ENCODE results near the gene KLRG1. TPM values are rescaled to one million over a fixed set of nuclear protein-coding genes. Genes with fewer than 3 reads are reported as not detected.

The KLRG1 gene
- total RNA-seq, 2 donors from 2014 or later = 0.54 to 1.0 TPM

DNA sequence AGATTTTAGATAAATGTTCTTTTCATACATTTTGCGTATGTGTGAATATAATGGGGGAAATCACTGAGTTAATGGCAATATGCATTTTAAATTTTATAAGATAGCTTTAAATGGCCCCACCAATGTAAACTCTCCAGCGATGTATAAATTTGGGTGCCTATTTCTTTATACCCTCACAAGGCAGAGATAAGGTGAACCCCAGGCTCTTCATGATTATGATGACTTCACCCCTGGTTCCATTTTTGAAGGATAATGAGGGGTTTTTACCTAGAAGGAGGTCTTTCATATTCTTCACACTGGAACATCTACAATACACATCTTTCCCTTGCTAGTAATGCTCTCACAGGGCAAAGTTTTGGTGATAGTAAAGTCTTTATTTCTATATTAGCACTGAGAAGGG is 35.2 kb downstream of the KLRG1 start:
- Histone ChIP-seq H3K9me3 (no peaks in the 10 kb centered on the region), H3K4me1 (no peaks in the 10 kb centered on the region), H3K27me3 (no peaks in the 10 kb centered on the region), H3K9ac (ENCODE audit: low read depth in 2 of 2, low read length in 2 of 2) (no peak overlapping the region), H3K27ac (no peak overlapping the region), H3K36me3 (no peaks in the 10 kb centered on the region), H3K4me3 (no peak overlapping the region)
- intact Hi-C loops (cut with DNase I) = no loop called here
- no peak for DNase-seq
- TF ChIP-seq, protein P1, sequence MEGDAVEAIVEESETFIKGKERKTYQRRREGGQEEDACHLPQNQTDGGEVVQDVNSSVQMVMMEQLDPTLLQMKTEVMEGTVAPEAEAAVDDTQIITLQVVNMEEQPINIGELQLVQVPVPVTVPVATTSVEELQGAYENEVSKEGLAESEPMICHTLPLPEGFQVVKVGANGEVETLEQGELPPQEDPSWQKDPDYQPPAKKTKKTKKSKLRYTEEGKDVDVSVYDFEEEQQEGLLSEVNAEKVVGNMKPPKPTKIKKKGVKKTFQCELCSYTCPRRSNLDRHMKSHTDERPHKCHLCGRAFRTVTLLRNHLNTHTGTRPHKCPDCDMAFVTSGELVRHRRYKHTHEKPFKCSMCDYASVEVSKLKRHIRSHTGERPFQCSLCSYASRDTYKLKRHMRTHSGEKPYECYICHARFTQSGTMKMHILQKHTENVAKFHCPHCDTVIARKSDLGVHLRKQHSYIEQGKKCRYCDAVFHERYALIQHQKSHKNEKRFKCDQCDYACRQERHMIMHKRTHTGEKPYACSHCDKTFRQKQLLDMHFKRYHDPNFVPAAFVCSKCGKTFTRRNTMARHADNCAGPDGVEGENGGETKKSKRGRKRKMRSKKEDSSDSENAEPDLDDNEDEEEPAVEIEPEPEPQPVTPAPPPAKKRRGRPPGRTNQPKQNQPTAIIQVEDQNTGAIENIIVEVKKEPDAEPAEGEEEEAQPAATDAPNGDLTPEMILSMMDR (IDR thresholded peaks at IDR 0.05) = no peak

DNA sequence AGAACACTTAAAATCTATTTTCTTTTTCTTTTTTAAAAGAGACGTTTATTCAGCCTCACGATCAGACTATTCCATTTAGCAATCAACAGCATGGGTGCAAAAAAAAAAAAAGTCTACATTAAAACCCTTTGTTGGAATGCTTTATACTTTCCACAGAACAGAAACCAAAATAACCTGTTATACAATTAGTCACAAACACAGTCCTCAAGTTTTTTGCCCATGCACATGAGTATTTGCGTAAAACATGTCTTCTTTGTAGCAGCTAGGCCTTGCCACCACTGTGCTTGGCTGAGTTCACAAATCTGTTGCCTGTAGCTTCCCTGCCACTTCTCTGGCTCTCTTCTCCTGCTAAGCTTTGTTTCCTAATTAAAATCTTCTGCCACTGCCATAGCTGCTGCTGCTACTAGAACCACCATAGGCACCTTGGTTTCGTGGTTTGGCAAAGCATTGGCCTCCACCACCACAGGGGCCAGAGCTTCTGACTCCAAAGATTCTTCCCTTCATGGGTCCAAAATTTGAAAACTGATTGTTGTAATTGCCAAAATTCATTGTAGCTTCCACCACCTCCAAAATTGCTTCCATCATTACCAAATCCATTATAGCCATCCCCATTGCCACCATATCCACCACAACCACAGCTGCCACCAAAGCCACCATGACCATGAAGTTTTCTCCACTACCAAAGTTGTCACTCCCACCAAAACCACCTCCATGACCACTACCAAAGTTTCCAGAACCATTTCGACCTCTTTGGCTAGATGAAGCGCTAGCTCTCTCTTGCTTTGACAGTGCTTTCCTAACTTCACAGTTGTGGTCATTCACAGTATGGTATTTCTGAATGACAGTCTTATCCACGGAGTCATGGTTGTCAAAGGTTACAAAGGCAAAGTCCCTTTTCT is 38.1 kb downstream of the KLRG1 start:
- no peak for DNase-seq
- no peaks in the 10 kb centered on the region for H3K4me1 ChIP-seq
- H3K9me3 ChIP-seq = no peaks in the 10 kb centered on the region
- H3K27me3 ChIP-seq = no peaks in the 10 kb centered on the region
- intact Hi-C loops (cut with DNase I) = no loop called here
- no peaks in the 10 kb centered on the region for H3K36me3 ChIP-seq
- no peak overlapping the region for H3K27ac ChIP-seq
- TF ChIP-seq, protein P1 (IDR thresholded peaks at IDR 0.05) = no peak
- no peak overlapping the region for H3K4me3 ChIP-seq
- H3K9ac ChIP-seq (ENCODE audit: low read depth in 2 of 2, low read length in 2 of 2) = no peak overlapping the region

DNA sequence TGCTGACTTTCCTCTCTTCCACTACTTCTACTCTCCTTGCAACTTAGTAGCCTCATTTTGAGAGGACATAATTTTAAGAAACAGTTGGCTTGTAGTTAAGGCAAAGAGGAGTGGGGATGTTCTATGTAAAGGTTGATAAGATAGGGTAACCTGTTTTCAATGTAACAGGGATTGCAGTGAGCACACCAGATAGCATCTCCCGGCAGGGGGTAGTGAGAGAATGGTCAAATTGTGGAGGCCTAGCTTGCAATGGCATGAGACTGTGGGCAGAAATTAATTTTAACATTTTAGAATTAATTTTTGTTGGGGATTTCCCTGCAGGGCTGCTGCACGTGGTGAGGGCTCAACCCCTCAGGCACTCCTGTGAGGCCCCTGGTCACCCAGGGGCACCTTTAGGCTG is 41.4 kb downstream of the KLRG1 start:
- Histone ChIP-seq H3K27ac (no peak overlapping the region), H3K9me3 (no peaks in the 10 kb centered on the region), H3K4me1 (no peaks in the 10 kb centered on the region), H3K27me3 (no peaks in the 10 kb centered on the region), H3K9ac (ENCODE audit: low read depth in 2 of 2, low read length in 2 of 2) (no peak overlapping the region), H3K4me3 (no peak overlapping the region), H3K36me3 (no peaks in the 10 kb centered on the region)
- TF ChIP-seq, protein P1 (IDR thresholded peaks at IDR 0.05) = no peak
- intact Hi-C loops (cut with DNase I) = no loop called here
- DNase-seq = no peak

DNA sequence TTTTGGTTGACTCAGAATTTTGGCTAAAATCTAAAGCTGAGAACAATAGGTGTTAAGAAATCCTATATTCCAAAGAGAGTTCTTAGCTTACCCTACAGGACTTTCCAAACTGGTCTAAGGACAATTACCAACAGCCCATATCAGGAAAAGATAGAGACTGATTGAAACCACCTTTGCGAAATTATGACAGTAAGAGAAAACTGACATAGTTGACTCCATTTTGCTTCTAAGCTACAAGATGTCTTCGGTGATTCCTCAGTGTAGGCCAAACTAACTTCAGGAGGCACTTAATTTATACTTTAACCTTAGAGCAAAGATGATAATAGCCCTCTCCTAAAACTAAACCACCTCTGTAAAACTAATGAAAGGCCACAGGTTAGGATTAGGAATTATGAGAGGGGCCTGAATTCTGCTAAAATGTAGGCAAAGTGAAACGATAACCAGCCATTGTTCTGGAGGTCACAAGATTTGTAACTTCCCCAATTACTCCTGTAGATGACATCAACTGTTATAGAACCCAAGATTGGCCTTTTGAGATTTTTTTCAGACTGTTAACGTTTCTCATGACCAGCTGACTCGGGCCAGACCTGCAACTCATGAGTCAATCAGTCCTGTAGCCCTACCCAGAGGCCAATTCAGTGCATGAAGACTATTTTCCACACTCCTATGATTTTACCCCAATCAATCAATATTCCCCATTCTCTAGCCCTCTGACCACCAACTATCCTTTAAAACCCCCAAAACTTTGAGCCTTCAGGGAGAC is 43.0 kb downstream of the KLRG1 start:
- TF ChIP-seq, protein P1 (IDR thresholded peaks at IDR 0.05) = no peak
- H3K9ac ChIP-seq (ENCODE audit: low read depth in 2 of 2, low read length in 2 of 2) = no peak overlapping the region

DNA sequence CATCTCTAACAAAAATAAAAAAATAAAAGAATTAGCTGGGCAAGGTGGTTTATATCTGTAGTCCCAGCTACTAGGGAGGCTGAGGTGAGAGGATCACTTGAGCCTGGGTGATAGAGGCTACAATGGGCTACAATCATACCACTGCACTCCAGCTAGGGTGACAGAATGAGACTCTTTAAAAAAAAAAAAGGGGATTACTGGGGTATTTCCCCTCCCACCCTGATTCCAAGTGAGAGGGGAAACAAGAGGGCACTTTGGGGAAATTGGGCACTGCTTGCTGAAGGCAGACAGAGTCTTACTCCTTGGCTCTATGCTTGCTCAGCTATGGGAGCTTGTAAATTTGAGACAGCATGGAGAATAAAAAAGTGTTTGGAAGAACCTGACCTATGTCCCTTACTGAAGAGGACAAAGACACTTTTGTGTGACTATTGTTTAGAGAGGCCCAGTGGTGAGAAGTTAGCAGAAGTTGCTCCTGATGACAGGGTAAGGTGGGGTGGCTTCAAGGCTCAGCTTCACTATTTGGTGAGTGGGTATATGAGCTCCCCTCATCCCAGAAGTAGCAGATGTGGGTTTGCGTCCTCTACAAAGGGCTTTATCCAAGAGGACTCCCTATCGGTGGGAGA is 44.0 kb downstream of the KLRG1 start:
- Histone ChIP-seq H3K4me1 (no peaks in the 10 kb centered on the region), H3K4me3 (no peak overlapping the region), H3K9me3 (no peaks in the 10 kb centered on the region), H3K36me3 (no peaks in the 10 kb centered on the region), H3K27me3 (no peaks in the 10 kb centered on the region), H3K27ac (no peak overlapping the region), H3K9ac (ENCODE audit: low read depth in 2 of 2, low read length in 2 of 2) (no peak overlapping the region)
- intact Hi-C loops (cut with DNase I) = no loop called here
- no peak for DNase-seq
- TF ChIP-seq, protein P1 (IDR thresholded peaks at IDR 0.05) = no peak

More for the DNA sequence above, 43.0 kb downstream of the KLRG1 start:
- H3K36me3 ChIP-seq = no peaks in the 10 kb centered on the region
- no peaks in the 10 kb centered on the region for H3K9me3 ChIP-seq
- H3K27ac ChIP-seq = no peak overlapping the region
- no peak overlapping the region for H3K4me3 ChIP-seq
- no peak for DNase-seq
- intact Hi-C loops (cut with DNase I) = no loop called here
- H3K4me1 ChIP-seq = no peaks in the 10 kb centered on the region
- no peaks in the 10 kb centered on the region for H3K27me3 ChIP-seq
